PFSK-1 (cell line): Measurements from ENCODE around the gene WNT3A.

Source experiments
- FOXP2 ChIP-seq: optimal IDR thresholded peaks from 2 replicates; pipeline ENCODE3; 2011; ENCODE audit warnings: borderline replicate concordance, control low read depth, inconsistent platforms; ENCODE audit not compliant: insufficient read depth; ENCODE audit errors: extremely low read length, extremely low read depth
- POLR2AphosphoS5 ChIP-seq: IDR thresholded peaks from 2 replicates; pipeline ENCODE4 v1.6.1; 2012; ENCODE audit warnings: low read depth, mild to moderate bottlenecking, control low read depth, low read length, moderate library complexity
- SIN3A ChIP-seq: IDR thresholded peaks from 2 replicates; pipeline ENCODE4 v1.6.1; 2012; ENCODE audit warnings: mild to moderate bottlenecking, low read length, moderate library complexity, borderline replicate concordance; ENCODE audit not compliant: insufficient read depth
- TAF1 ChIP-seq: IDR thresholded peaks from 2 replicates; pipeline ENCODE4 v1.6.1; 2012; ENCODE audit warnings: low read length, control low read depth, borderline replicate concordance; ENCODE audit not compliant: insufficient read depth
- TF ChIP-seq, protein P1 (sequence below), 2 experiments: IDR thresholded peaks; 2 replicates each; pipeline versions ENCODE4 v1.6.1 to v1.8.0; 2011 to 2012; ENCODE audit warnings: low read depth in 2 of 2, low read length in 2 of 2, control low read depth in 1 of 2, inconsistent platforms in 1 of 2, mild to moderate bottlenecking in 1 of 2, moderate library complexity in 1 of 2; ENCODE audit not compliant: insufficient read depth in 1 of 2

WNT3A gene

DNA sequence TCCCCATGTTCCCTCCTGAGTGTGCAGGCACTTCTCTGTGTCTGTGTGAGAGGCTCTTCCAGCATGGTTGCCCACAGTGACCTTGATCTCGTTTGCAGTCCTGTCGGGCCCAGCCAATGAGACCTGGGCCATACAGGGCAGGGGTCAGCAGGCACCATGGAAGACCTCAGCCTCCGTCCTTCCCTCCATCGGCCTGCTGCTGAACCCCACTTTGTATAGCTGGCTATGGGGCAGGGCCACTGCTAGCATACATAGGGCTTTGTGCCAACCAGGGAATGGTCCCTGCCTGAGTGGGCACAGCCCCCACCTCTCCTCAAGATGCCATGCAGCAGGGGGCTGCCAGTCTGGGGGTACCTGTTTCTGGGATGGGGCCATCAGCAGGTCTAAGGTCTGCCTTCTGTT is 92.5 kb downstream of the WNT3A start:
- TF ChIP-seq TAF1 = no peak
- no peak for TF ChIP-seq SIN3A
- TF ChIP-seq POLR2AphosphoS5 = peak; percentile 50; the same call in 1 of the 2 replicates
- TF ChIP-seq FOXP2 = no peak
- TF ChIP-seq, protein P1, sequence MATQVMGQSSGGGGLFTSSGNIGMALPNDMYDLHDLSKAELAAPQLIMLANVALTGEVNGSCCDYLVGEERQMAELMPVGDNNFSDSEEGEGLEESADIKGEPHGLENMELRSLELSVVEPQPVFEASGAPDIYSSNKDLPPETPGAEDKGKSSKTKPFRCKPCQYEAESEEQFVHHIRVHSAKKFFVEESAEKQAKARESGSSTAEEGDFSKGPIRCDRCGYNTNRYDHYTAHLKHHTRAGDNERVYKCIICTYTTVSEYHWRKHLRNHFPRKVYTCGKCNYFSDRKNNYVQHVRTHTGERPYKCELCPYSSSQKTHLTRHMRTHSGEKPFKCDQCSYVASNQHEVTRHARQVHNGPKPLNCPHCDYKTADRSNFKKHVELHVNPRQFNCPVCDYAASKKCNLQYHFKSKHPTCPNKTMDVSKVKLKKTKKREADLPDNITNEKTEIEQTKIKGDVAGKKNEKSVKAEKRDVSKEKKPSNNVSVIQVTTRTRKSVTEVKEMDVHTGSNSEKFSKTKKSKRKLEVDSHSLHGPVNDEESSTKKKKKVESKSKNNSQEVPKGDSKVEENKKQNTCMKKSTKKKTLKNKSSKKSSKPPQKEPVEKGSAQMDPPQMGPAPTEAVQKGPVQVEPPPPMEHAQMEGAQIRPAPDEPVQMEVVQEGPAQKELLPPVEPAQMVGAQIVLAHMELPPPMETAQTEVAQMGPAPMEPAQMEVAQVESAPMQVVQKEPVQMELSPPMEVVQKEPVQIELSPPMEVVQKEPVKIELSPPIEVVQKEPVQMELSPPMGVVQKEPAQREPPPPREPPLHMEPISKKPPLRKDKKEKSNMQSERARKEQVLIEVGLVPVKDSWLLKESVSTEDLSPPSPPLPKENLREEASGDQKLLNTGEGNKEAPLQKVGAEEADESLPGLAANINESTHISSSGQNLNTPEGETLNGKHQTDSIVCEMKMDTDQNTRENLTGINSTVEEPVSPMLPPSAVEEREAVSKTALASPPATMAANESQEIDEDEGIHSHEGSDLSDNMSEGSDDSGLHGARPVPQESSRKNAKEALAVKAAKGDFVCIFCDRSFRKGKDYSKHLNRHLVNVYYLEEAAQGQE (IDR thresholded peaks at IDR 0.05; ENCODE audit: insufficient read depth in 1 of 2, low read depth in 2 of 2, low read length in 2 of 2) = no peak

GRCh38 chr1:228100822-228101613 is 94.2 kb downstream of the WNT3A start:
- TF ChIP-seq POLR2AphosphoS5 (no peak; the same call in none of the 2 replicates), FOXP2 (no peak), TAF1 (no peak), SIN3A (no peak)
- TF ChIP-seq, protein P1 (IDR thresholded peaks at IDR 0.05; ENCODE audit: insufficient read depth in 1 of 2, low read depth in 2 of 2, low read length in 2 of 2) = no peak

GRCh38 chr1:228101614-228101993 is 94.8 kb downstream of the WNT3A start:
- TF ChIP-seq POLR2AphosphoS5 (no peak), TAF1 (no peak), SIN3A (no peak), FOXP2 (no peak)
- TF ChIP-seq, protein P1 (IDR thresholded peaks at IDR 0.05; ENCODE audit: insufficient read depth in 1 of 2, low read depth in 2 of 2, low read length in 2 of 2) = no peak

DNA sequence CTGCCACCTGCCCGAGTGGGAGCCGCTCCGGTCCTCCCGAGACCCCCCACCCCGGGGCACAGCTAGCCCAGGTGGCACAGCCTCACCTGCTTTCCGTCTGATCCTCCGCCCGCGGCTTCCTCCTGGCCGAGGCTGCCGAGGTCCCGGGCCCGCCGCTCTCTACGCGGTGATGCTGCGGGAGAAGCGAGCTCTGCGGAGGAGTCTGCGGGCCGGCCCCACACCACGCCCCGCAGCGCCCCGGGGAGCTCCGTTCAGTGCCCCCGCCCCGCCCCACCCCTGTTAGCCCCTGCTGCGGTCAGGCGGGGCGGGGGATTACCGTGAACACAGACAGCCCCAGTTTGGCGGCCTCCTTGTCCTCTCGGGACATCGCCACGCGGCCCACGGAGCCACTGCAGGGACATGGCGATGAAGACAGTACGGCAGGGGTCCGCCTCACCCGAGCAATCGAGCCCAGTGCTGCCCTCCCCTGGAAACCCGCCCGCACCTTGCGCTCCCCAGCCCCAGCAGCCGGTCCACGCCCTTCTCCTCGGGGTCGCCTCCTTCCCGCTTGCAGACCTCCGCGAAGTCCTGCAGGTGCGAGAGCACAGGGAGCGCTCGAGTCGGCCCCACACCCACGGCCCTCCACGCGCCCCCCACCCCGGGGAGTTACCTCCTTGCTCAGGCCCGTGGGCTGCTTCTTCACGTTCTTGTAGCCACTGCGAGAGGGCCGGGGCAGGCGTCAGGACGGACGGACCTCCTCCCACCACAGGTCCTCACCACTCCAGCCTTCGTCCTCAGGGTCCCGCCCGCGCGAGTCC is 95.4 kb downstream of the WNT3A start:
- no peak for TF ChIP-seq FOXP2
- TF ChIP-seq, protein P1 (IDR thresholded peaks at IDR 0.05; ENCODE audit: insufficient read depth in 1 of 2, low read depth in 2 of 2, low read length in 2 of 2) = no peak
